ENCODE data around the gene R3HCC1L.

DNA sequence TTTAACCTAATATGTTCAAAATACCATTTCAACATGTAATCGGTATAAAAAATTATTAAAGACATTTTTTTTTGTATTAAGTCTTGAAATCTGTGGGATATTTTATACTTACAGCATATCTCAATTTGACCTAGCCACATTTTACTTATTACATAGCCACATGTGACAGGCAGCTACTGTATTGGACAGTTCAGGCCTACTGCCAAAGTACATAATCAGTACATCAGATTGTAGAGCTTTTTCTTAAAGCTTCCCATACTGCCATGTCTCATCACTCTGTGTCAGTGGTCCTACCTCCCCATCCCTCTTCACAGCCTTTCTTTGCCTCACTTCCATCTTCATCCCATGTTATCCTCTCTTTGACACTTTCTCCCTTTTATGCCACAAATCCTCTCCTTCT, 90.5 kb downstream of the R3HCC1L start:
- TF ChIP-seq, protein P1, sequence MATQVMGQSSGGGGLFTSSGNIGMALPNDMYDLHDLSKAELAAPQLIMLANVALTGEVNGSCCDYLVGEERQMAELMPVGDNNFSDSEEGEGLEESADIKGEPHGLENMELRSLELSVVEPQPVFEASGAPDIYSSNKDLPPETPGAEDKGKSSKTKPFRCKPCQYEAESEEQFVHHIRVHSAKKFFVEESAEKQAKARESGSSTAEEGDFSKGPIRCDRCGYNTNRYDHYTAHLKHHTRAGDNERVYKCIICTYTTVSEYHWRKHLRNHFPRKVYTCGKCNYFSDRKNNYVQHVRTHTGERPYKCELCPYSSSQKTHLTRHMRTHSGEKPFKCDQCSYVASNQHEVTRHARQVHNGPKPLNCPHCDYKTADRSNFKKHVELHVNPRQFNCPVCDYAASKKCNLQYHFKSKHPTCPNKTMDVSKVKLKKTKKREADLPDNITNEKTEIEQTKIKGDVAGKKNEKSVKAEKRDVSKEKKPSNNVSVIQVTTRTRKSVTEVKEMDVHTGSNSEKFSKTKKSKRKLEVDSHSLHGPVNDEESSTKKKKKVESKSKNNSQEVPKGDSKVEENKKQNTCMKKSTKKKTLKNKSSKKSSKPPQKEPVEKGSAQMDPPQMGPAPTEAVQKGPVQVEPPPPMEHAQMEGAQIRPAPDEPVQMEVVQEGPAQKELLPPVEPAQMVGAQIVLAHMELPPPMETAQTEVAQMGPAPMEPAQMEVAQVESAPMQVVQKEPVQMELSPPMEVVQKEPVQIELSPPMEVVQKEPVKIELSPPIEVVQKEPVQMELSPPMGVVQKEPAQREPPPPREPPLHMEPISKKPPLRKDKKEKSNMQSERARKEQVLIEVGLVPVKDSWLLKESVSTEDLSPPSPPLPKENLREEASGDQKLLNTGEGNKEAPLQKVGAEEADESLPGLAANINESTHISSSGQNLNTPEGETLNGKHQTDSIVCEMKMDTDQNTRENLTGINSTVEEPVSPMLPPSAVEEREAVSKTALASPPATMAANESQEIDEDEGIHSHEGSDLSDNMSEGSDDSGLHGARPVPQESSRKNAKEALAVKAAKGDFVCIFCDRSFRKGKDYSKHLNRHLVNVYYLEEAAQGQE (IDR thresholded peaks at IDR 0.05; ENCODE audit: low read depth): no peak
- TF ChIP-seq EP300 (IDR thresholded peaks at IDR 0.05; ENCODE audit: borderline replicate concordance) (no peak), YY1 (IDR thresholded peaks at IDR 0.05; ENCODE audit: low read depth) (no peak), RAD21 (IDR thresholded peaks at IDR 0.05; ENCODE audit: low read depth) (no peak), CEBPB (IDR thresholded peaks at IDR 0.05) (no peak), TCF12 (IDR thresholded peaks at IDR 0.05; ENCODE audit: low read depth) (no peak), NFIC (IDR thresholded peaks at IDR 0.05) (no peak), EGR1 (IDR thresholded peaks at IDR 0.05) (no peak), TAF1 (IDR thresholded peaks at IDR 0.05; ENCODE audit: low read depth) (no peak)
- TF ChIP-seq, protein P2, sequence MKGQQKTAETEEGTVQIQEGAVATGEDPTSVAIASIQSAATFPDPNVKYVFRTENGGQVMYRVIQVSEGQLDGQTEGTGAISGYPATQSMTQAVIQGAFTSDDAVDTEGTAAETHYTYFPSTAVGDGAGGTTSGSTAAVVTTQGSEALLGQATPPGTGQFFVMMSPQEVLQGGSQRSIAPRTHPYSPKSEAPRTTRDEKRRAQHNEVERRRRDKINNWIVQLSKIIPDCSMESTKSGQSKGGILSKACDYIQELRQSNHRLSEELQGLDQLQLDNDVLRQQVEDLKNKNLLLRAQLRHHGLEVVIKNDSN (IDR thresholded peaks at IDR 0.05): no peak
